Measurements from ENCODE around the gene AURKAIP1.
A peak's percentile ranks its signal among the peaks of the same experiment; 100 is the strongest.

Gene AURKAIP1

DNA sequence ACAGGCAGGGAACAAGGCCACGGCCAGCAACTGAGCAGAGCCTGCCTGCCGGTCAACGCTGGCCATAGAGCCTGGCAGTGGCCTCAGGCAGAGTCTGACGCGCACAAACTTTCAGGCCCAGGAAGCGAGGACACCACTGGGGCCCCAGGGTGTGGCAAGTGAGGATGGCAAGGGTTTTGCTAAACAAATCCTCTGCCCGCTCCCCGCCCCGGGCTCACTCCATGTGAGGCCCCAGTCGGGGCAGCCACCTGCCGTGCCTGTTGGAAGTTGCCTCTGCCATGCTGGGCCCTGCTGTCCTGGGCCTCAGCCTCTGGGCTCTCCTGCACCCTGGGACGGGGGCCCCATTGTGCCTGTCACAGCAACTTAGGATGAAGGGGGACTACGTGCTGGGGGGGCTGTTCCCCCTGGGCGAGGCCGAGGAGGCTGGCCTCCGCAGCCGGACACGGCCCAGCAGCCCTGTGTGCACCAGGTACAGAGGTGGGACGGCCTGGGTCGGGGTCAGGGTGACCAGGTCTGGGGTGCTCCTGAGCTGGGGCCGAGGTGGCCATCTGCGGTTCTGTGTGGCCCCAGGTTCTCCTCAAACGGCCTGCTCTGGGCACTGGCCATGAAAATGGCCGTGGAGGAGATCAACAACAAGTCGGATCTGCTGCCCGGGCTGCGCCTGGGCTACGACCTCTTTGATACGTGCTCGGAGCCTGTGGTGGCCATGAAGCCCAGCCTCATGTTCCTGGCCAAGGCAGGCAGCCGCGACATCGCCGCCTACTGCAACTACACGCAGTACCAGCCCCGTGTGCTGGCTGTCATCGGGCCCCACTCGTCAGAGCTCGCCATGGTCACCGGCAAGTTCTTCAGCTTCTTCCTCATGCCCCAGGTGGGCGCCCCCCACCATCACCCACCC is 43.7 kb downstream of the AURKAIP1 start, which contains the start of gene TAS1R3:
Gene TAS1R3, plus strand, starts transcription at position 213 of the 898 bp plus-strand sequence. Its CDS starts 66 bp downstream, at position 279.
- DNase-seq: no peak

DNA sequence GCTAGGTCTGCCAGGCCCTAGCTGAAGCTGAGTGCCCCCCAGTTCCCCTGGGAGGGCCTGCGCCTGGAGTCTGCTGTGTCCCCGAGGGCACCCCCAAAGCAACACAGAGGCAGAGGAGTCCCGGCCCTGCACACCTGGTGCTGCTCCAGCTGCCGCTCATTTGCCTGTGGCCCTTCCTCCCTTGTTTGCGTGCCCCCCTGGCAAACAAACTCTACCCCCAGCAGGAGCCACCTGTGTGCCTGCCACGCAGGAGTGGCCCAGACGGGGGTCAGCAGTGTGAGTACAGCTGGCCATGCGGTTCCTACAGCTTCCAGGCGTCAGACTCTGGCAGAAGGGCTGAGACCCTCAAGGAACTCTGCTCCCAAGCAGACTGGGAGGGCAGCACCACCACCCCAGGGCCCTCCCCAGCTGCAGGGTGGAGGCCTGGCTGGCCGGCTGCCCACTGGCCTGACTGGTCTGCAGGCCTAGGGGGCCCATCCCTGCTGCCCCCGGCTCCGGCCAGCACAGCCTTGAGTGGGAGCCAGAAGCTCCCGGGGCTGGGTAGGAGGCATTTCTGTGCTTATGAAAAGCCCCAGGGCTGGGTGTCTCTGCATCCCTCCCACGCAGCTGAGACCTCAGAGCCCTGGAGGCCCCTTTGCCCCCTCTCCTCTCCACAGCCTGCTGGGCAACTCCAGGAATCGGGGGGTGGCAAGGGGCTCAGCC is 44.5 kb downstream of the AURKAIP1 start:
- DNase-seq: no peak

DNA sequence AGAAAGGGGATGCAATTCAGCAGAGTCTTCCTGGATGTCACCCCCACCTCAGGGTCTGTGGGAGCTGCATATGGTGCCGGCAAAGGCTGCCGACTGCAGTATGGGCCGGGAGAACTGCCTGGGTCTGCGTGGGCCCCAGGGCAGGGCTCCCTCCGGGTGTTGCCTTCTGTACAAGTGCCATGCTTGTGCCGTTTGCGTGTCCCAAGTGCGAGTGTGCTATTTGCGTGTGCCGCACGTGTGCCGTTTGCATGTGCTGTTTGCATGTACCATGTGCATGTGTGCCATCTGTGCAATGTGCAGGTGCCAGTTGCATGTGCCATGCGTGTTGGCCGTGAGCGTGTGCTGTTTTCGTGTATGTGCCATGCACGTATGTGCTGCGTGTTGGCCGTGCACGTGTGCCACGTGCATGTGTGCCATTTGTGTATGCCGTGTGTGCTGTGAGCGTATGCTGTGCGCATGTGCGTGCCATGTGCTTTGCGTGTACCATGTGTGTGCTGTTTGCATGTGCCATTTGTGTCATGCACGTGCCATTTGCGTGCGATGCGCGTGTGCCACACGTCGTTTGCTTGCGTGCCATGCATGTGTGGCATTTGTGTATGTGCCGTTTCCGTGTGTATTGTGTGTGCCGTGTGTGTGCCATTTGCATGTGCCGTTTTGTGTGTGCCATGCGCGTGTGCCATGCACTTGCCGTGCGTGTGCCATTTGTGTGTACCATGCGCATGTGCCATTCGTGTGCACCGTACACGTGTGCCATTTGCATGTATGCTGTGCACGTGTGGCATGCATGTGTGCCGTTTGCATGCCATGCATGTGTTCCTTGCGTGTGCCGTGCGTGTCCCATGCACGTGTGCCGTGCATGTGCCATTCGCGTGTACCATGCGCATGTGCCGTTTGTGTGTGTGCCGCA is 45.5 kb downstream of the AURKAIP1 start:
- DNase-seq: no peak

DNA sequence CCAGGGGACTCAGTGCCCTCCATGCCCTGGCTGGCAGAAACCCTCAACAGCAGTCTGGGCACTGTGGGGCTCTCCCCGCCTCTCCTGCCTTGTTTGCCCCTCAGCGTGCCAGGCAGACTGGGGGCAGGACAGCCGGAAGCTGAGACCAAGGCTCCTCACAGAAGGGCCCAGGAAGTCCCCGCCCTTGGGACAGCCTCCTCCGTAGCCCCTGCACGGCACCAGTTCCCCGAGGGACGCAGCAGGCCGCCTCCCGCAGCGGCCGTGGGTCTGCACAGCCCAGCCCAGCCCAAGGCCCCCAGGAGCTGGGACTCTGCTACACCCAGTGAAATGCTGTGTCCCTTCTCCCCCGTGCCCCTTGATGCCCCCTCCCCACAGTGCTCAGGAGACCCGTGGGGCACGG is 46.8 kb downstream of the AURKAIP1 start:
- no peak for DNase-seq

DNA sequence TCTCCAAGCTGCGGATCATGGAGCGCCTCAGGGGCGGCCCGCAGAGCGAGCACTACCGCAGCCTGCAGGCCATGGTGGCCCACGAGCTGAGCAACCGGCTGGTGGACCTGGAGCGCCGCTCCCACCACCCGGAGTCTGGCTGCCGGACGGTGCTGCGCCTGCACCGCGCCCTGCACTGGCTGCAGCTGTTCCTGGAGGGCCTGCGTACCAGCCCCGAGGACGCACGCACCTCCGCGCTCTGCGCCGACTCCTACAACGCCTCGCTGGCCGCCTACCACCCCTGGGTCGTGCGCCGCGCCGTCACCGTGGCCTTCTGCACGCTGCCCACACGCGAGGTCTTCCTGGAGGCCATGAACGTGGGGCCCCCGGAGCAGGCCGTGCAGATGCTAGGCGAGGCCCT is 47.7 kb downstream of the AURKAIP1 start:
- DNase-seq: no peak

DNA sequence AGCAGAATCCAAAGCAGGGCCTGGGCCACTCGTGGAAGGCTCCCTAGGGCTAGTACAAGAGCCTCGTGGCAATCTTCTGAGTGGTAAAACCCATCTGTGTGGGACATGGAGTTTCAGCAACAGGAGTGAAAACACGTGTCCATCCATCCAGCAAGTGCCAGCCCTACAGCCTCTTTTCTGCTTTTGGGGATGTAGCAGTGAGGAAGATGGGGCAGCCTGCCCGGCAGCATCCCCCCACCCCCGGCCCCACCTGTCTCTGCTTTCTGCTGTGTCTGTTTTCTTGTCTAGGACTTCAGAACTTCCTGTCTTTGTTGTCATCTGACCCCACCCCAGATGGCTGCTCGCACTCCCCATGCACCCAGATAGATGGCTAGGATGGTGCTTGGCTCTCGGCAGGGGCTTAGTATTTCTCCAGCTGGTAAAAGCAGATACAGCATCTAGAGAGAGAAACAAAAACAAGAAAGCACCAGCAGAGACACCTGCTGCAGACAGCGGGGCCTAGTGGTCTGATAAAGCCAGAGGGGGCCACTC is 48.9 kb downstream of the AURKAIP1 start:
- no peak for DNase-seq

GRCh38 chr1:1325288-1326074 is 49.5 kb downstream of the AURKAIP1 start:
- DNase-seq: no peak

- peak; percentile 86 for DNase-seq
Measured at GRCh38 chr1:1324524-1325287, 50.3 kb downstream of the AURKAIP1 start, which contains the start of the genes CPTP and INTS11. TSS of gene CPTP (plus strand) at chr1:1324802. CDS start at chr1:1326911, 2,109 bp downstream. TSS of gene INTS11 (minus strand) at chr1:1324660. CDS start at chr1:1324608, 52 bp downstream.

DNA sequence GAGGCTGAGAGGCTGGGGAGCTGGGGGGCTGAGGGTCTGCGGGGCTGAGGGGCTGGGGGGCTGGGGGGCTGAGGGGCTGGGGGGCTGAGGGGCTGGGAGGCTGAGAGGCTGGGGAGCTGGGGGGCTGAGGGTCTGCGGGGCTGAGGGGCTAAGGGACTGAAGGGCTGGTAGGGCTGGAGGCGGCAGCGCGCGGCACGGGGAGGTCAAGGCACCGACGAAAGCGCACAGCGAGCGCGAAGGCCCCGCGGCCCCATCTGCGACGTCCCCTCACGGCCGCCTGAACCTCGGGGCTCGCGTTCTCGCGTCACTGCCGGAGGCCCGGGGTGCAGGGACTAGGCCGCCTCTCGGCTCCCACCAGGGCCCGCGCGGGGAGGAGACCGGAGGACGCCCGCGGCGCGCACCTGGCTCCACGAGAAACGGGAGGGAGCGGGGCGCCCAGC is 50.9 kb downstream of the AURKAIP1 start:
- no peak for DNase-seq

Data from NCI-H1048 (cell line).